Panc1 (cell line): ENCODE measurements around the gene STK25.

ENCODE experiments used
- CTCF ChIP-seq: fragments of 450-650 bp; IDR thresholded peaks from 2 replicates; pipeline ENCODE4 v1.5.1; 2017; ENCODE audit warnings: mild to moderate bottlenecking
- POLR2AphosphoS5 ChIP-seq: IDR thresholded peaks from 2 replicates; pipeline ENCODE4 v1.6.1; 2012; ENCODE audit warnings: mild to moderate bottlenecking, low read depth, low read length, moderate library complexity
- REST ChIP-seq, 2 experiments: IDR thresholded peaks; 2 replicates each; pipeline ENCODE4 v1.6.1; 2011 to 2012; ENCODE audit warnings: low read depth in 2 of 2, control low read depth in 1 of 2, low read length in 1 of 2, mild to moderate bottlenecking in 1 of 2, moderate library complexity in 1 of 2; ENCODE audit not compliant: insufficient read depth in 1 of 2
- SIN3A ChIP-seq: IDR thresholded peaks from 2 replicates; pipeline ENCODE4 v1.6.1; 2012; ENCODE audit warnings: low read depth, mild to moderate bottlenecking, low read length, moderate library complexity, borderline replicate concordance; ENCODE audit not compliant: insufficient read depth
- TCF7L2 ChIP-seq: IDR thresholded peaks from 2 replicates; pipeline ENCODE4 v1.6.1; 2011; ENCODE audit warnings: mild to moderate bottlenecking, low read depth, low read length, inconsistent platforms

- no peak for TF ChIP-seq CTCF
- no peak for TF ChIP-seq POLR2AphosphoS5
- TF ChIP-seq REST (IDR thresholded peaks at IDR 0.05; ENCODE audit: insufficient read depth in 1 of 2, low read depth in 2 of 2, low read length in 1 of 2) = no peak
- no peak for TF ChIP-seq SIN3A
- no peak for TF ChIP-seq TCF7L2
Measured at GRCh38 chr2:241459520-241459919, 48.9 kb downstream of the STK25 start.
